ENCODE measurements around the gene ACOX1.

- TF ChIP-seq CTCF (IDR thresholded peaks at IDR 0.05) (no peak), POLR2A (IDR thresholded peaks at IDR 0.05) (no peak)
Measured at GRCh38 chr17:76008630-76009425, 29.9 kb upstream of the ACOX1 start.
